Left colon (tissue), 2 donors: Measurements from ENCODE around the gene LMO7. TPM values are rescaled to one million over a fixed set of nuclear protein-coding genes. Genes with fewer than 3 reads are reported as not detected.
A peak's percentile ranks its signal among the peaks of the same experiment; 100 is the strongest.
"Not testable (repeated sequence)": the region's sequence is repeated elsewhere in the genome, so short reads cannot be mapped to it uniquely, and the experiment has no call there.

Source experiments
- ATAC-seq: fragments of 200-7000 bp; cut with Tn5 transposase; one replicate; pipeline ENCODE4 v1.9.1; 2020; ENCODE audit warnings: mild to moderate bottlenecking, moderate library complexity
- DNase-seq, 2 donors: peaks; one replicate each; pipeline ENCODE4 v3.0.0-alpha.2; 2020
- intact Hi-C, 2 donors: fragments of 100-400 bp; cut with DNase I in 1 of 2; cut with micrococcal nuclease in 1 of 2; formaldehyde crosslinking; loops; one replicate each; pipeline versions ENCODE4 v1.11.2 to v1.14.0; 2022; cut with DNase I, micrococcal nuclease
- total RNA-seq, 2 donors: library from RNA; stranded (reverse); fragmentation: NEBNext Ultra II Directional; extraction: Animal tissue kit (Norgen Biotek cat#: 25700); gene quantifications; one replicate each; pipeline ENCODE4 v1.2.1, GENCODE V29; 2021
- donor health status: DM: no; HTN: no; CAD: no.
- donor health status: DM: yes; HTN: yes; CAD: no.

LMO7 gene
- total RNA-seq, 2 donors from 2014 or later: 169 to 239 TPM

GRCh38 chr13:75723901-75724300 lies 87.8 kb downstream of the LMO7 start:
- intact Hi-C loops: no loop called here
- no peak for DNase-seq
- ATAC-seq: no peak

GRCh38 chr13:75724752-75725517 lies 88.8 kb downstream of the LMO7 start:
- ATAC-seq (peak; percentile 98), DNase-seq (no peak)
- intact Hi-C loops: no loop called here

- ATAC-seq (no peak), DNase-seq (no peak)
- intact Hi-C loops: no loop called here
These were observed 89.6 kb downstream of the LMO7 start for GRCh38 chr13:75725736-75726135.

- ATAC-seq: no peak
- no peak for DNase-seq
- intact Hi-C loops: no loop called here
These were observed 90.2 kb downstream of the LMO7 start for GRCh38 chr13:75726306-75726705.

- DNase-seq: not testable (repeated sequence)
These were observed 97.0 kb downstream of the LMO7 start for GRCh38 chr13:75733113-75733512.

GRCh38 chr13:75736173-75736572 lies 100.0 kb downstream of the LMO7 start:
- intact Hi-C loops: no loop called here
- no peak for DNase-seq
- no peak for ATAC-seq

More at GRCh38 chr13:75733113-75733512, 97.0 kb downstream of the LMO7 start:
- intact Hi-C loops, ATAC-seq: not testable (repeated sequence)

GRCh38 chr13:75738841-75739240 lies 102.7 kb downstream of the LMO7 start:
- intact Hi-C loops: no loop called here
- DNase-seq (no peak), ATAC-seq (no peak)

GRCh38 chr13:75739244-75739868 lies 103.2 kb downstream of the LMO7 start:
- ATAC-seq: no peak
- intact Hi-C loops: no loop called here
- no peak for DNase-seq

GRCh38 chr13:75740031-75740430 lies 103.9 kb downstream of the LMO7 start:
- intact Hi-C loops: no loop called here
- ATAC-seq (no peak), DNase-seq (no peak)

GRCh38 chr13:75743072-75743471 lies 106.9 kb downstream of the LMO7 start:
- ATAC-seq, DNase-seq, intact Hi-C loops: not testable (repeated sequence)

GRCh38 chr13:75744127-75744526 lies 108.0 kb downstream of the LMO7 start:
- no peak for DNase-seq
- no peak for ATAC-seq
- intact Hi-C loops: no loop called here

GRCh38 chr13:75745387-75745786 lies 109.3 kb downstream of the LMO7 start:
- intact Hi-C loops: no loop called here
- ATAC-seq (no peak), DNase-seq (no peak)

- intact Hi-C loops: no loop called here
- DNase-seq (no peak), ATAC-seq (no peak)
These were observed 112.7 kb downstream of the LMO7 start for GRCh38 chr13:75748874-75749273.

- ATAC-seq: no peak
- intact Hi-C loops: no loop called here
- DNase-seq: no peak
These were observed 113.3 kb downstream of the LMO7 start for GRCh38 chr13:75749407-75749806.

GRCh38 chr13:75751350-75751749 lies 115.2 kb downstream of the LMO7 start:
- ATAC-seq: no peak
- intact Hi-C loops: no loop called here
- no peak for DNase-seq

GRCh38 chr13:75752826-75753225 lies 116.7 kb downstream of the LMO7 start:
- DNase-seq: no peak
- no peak for ATAC-seq

GRCh38 chr13:75754936-75755335 lies 118.8 kb downstream of the LMO7 start:
- intact Hi-C loops: no loop called here
- ATAC-seq: no peak

More at GRCh38 chr13:75752826-75753225, 116.7 kb downstream of the LMO7 start:
- intact Hi-C loops: no loop called here

GRCh38 chr13:75757336-75757735 lies 121.2 kb downstream of the LMO7 start:
- ATAC-seq: no peak
- DNase-seq: no peak
- intact Hi-C loops: no loop called here

More at GRCh38 chr13:75754936-75755335, 118.8 kb downstream of the LMO7 start:
- DNase-seq: no peak

- DNase-seq: no peak
- ATAC-seq: no peak
- intact Hi-C loops: no loop called here
These were observed 123.4 kb downstream of the LMO7 start for GRCh38 chr13:75759531-75759930.
